K562 (cell line): ENCODE results near the gene UBR7. TPM values are rescaled to one million over a fixed set of nuclear protein-coding genes. Genes with fewer than 3 reads are reported as not detected.

Experiments
- ATAC-seq: fragments of 200-7000 bp; cut with Tn5 transposase; 3 replicates; pipeline ENCODE4 v1.9.1; 2020; ENCODE audit warnings: moderate library complexity
- BruUV-seq: library from RNA; stranded (reverse); fragments of 400-500 nt; replicated peaks from 2 replicates; lab custom pipeline; 2021; lab: Mats Ljungman, UMichigan
- CTCF ChIA-PET: fragments of 300-600 bp; formaldehyde crosslinking; extraction: SDS; loops from one replicate; lab custom pipeline; 2021; ENCODE audit warnings: low intra/inter-chr PET ratio; lab: Yijun Ruan, JAX
- POLR2A ChIA-PET: fragments of 300-600, 350-650 bp; sonication (Branson Sonifier 250); formaldehyde crosslinking; extraction: SDS; loops from one replicate; lab custom pipeline; 2021; ENCODE audit warnings: antibody characterized with exemption, inconsistent platforms; lab: Yijun Ruan, JAX
- DNase-seq, 4 experiments: peaks; one replicate each; pipeline versions ENCODE4 v3.0.0 to v3.0.0-alpha.2; 2011 to 2018; ENCODE audit warnings: low spot score in 3 of 4, mixed read lengths in 3 of 4; ENCODE audit errors: extremely low read depth in 1 of 4
- FAIRE-seq: peaks from 2 replicates; lab custom pipeline; 2011; peaks lifted over from hg19 to GRCh38; lab: Jason Lieb, UNC
- H2AFZ ChIP-seq: 2 replicates; pipeline ENCODE4 v1.6.0; 2011; ENCODE audit warnings: low read depth, low read length, control low read depth, inconsistent platforms
- H3K27ac ChIP-seq: fragments of 200-600 bp; 3 replicates; pipeline ENCODE4 v1.8.0; 2011; ENCODE audit warnings: low read depth, mild to moderate bottlenecking, control low read depth, inconsistent platforms, low read length, moderate library complexity, mixed read lengths; ENCODE audit errors: extremely low read depth
- H3K27me3 ChIP-seq, 2 experiments: fragments of 300-600 bp in 1 of 2; 2 replicates in 1 of 2; 3 replicates in 1 of 2; pipeline versions ENCODE4 v1.6.0 to v1.8.0; 2011; ENCODE audit warnings: inconsistent platforms in 2 of 2, low read length in 2 of 2, mild to moderate bottlenecking in 1 of 2, mixed read lengths in 1 of 2, moderate library complexity in 1 of 2; ENCODE audit not compliant: control insufficient read depth in 2 of 2, insufficient read depth in 2 of 2
- H3K36me3 ChIP-seq: fragments of 300-600 bp; 3 replicates; pipeline ENCODE4 v1.8.0; 2011; ENCODE audit warnings: mild to moderate bottlenecking, low read length, inconsistent platforms; ENCODE audit not compliant: control insufficient read depth, insufficient read depth
- H3K4me1 ChIP-seq, 2 experiments: fragments of 200-600 bp in 1 of 2; replicated peaks in 1 of 2; 2 replicates in 1 of 2; 3 replicates in 1 of 2; pipeline versions ENCODE4 v1.5.1 to v1.8.0; 2011; ENCODE audit warnings: inconsistent platforms in 2 of 2, low read length in 2 of 2, mild to moderate bottlenecking in 1 of 2, mixed read lengths in 1 of 2, moderate library complexity in 1 of 2; ENCODE audit not compliant: control insufficient read depth in 2 of 2, insufficient read depth in 2 of 2
- H3K4me2 ChIP-seq: 2 replicates; pipeline ENCODE4 v1.6.1; 2011; ENCODE audit warnings: low read length, control low read depth, inconsistent platforms, mixed read lengths; ENCODE audit not compliant: insufficient read depth
- H3K4me3 ChIP-seq: fragments of 200-600 bp; sonication (generic), shearing (Covaris generic); 2 replicates; pipeline ENCODE4 v1.5.1; 2016; ENCODE audit warnings: control low read depth, inconsistent platforms
- H3K79me2 ChIP-seq: fragments of 200-600 bp; 3 replicates; pipeline ENCODE4 v1.8.0; 2011; ENCODE audit warnings: low read length, inconsistent platforms; ENCODE audit not compliant: control insufficient read depth, insufficient read depth
- H3K9ac ChIP-seq, 2 experiments: 2 replicates each; pipeline versions ENCODE4 v1.6.0 to v1.6.1; 2011; ENCODE audit warnings: low read depth in 2 of 2, low read length in 2 of 2, control low read depth in 1 of 2, inconsistent platforms in 1 of 2, mild to moderate bottlenecking in 1 of 2, mixed read lengths in 1 of 2; ENCODE audit not compliant: insufficient read depth in 1 of 2
- H3K9me1 ChIP-seq: one replicate; pipeline ENCODE4 v1.6.0; 2011; ENCODE audit warnings: inconsistent platforms, mild to moderate bottlenecking, low read length, moderate library complexity; ENCODE audit not compliant: control insufficient read depth, insufficient read depth
- H3K9me3 ChIP-seq: replicated peaks from 2 replicates; pipeline ENCODE4 v1.5.1; 2011; ENCODE audit warnings: low read depth, low read length, inconsistent platforms; ENCODE audit not compliant: control insufficient read depth, insufficient read depth
- H4K20me1 ChIP-seq: replicated peaks from 2 replicates; pipeline ENCODE4 v1.6.1; 2011; ENCODE audit warnings: low read length, inconsistent platforms, mixed read lengths; ENCODE audit not compliant: control insufficient read depth, insufficient read depth
- ARID1B ChIP-seq: fragments of 450-650 bp; IDR thresholded peaks from 2 replicates; pipeline ENCODE4 v1.6.1; 2016; ENCODE audit warnings: antibody characterized with exemption, mild to moderate bottlenecking, inconsistent platforms
- HDGF ChIP-seq: fragments of 450-650 bp; IDR thresholded peaks from 2 replicates; pipeline ENCODE4 v1.6.1; 2016
- KLF1 ChIP-seq: fragments of 450-650 bp; IDR thresholded peaks from 2 replicates; pipeline ENCODE4 v1.6.1; 2016; ENCODE audit warnings: missing genetic modification characterization, missing compliant biosample characterization
- MCM3 ChIP-seq: fragments of 450-650 bp; IDR thresholded peaks from 2 replicates; pipeline ENCODE4 v1.6.1; 2016
- PHTF2 ChIP-seq: fragments of 250-450 bp; sonication (Bioruptor Pico); IDR thresholded peaks from 2 replicates; pipeline ENCODE4 v1.5.0; 2021; ENCODE audit warnings: mild to moderate bottlenecking
- RFX7 ChIP-seq: fragments of 250-450 bp; sonication (Bioruptor Pico); IDR thresholded peaks from 2 replicates; pipeline ENCODE4 v1.5.1; 2021; ENCODE audit warnings: mild to moderate bottlenecking
- WHSC1 ChIP-seq: IDR thresholded peaks from one replicate; pipeline ENCODE4 v1.6.1; 2012; ENCODE audit warnings: low read length, control low read depth, inconsistent platforms
- ZNF12 ChIP-seq: sonication (generic); formaldehyde crosslinking; IDR thresholded peaks from 2 replicates; pipeline ENCODE4 v1.4.0; 2020; ENCODE audit warnings: mild to moderate bottlenecking, missing genetic modification reagents
- ZNF212 ChIP-seq: fragments of 450-650 bp; formaldehyde crosslinking; IDR thresholded peaks from 2 replicates; pipeline ENCODE4 v1.4.0; 2020; ENCODE audit warnings: mild to moderate bottlenecking
- WGBS: fragments of 100-300 bp; shearing (Covaris generic); methylation state at CpG from one replicate; pipeline ENCODE4 v1.1.6; 2016; ENCODE audit warnings: low coverage, mixed read lengths; ENCODE audit not compliant: insufficient coverage; ENCODE audit errors: missing lambda C conversion rate; 5-methylcytosine and 5-hydroxymethylcytosine counted together
- in situ Hi-C: fragments of 300-500 bp; cut with MboI; formaldehyde crosslinking; loops from 4 replicates; pipeline ENCODE4 v1.15.0; 2018; ENCODE audit warnings: inconsistent platforms, mixed read lengths
- intact Hi-C: fragments of 100-400 bp; cut with micrococcal nuclease; formaldehyde crosslinking; loops from 2 replicates; pipeline ENCODE4 v1.14.2; 2022
- polyA plus RNA-seq, 8 experiments: library from polyadenylated mRNA; depleted of rRNA in 4 of 8; stranded (reverse) in 5 of 8; unstranded in 3 of 8; fragments of >200 nt; fragmentation: Nextera tagmentation in 2 of 8; fragmentation: Illumina TruSeq in 1 of 8; extraction: Ambion mirVana in 2 of 8; extraction: Trizol in 1 of 8; gene quantifications; 2 replicates each; pipeline versions ENCODE4 v1.2.1 to v1.2.3, GENCODE V29; 2011 to 2014; ENCODE audit warnings: inconsistent platforms in 1 of 8, missing spikeins in 1 of 8
- total RNA-seq, 7 experiments: library from RNA; depleted of rRNA in 6 of 7; stranded (reverse); fragments of >200 nt in 6 of 7; fragmentation: Illumina TruSeq in 2 of 7; extraction: Trizol in 2 of 7; gene quantifications; 2 replicates each; pipeline versions ENCODE4 v1.2.1 to v1.2.3, GENCODE V29; 2011 to 2021; ENCODE audit warnings: low replicate concordance in 1 of 7
- TF ChIP-seq, protein P1 (sequence below): fragments of 450-650 bp; IDR thresholded peaks from 2 replicates; pipeline ENCODE4 v1.7.0; 2016; ENCODE audit warnings: borderline replicate concordance
- TF ChIP-seq, protein P2 (sequence below): fragments of 200-600 bp; sonication (generic); IDR thresholded peaks from one replicate; pipeline ENCODE4 v1.6.1; 2012; ENCODE audit warnings: mild to moderate bottlenecking, low read depth, low read length, inconsistent platforms

Gene UBR7
- total and polyA plus RNA-seq, 9 of the 15 experiments (the other 6 are each of a cell fraction or from before 2014, with no cell fraction given), result 12.5 to 63.0 (median 34.4) TPM

DNA sequence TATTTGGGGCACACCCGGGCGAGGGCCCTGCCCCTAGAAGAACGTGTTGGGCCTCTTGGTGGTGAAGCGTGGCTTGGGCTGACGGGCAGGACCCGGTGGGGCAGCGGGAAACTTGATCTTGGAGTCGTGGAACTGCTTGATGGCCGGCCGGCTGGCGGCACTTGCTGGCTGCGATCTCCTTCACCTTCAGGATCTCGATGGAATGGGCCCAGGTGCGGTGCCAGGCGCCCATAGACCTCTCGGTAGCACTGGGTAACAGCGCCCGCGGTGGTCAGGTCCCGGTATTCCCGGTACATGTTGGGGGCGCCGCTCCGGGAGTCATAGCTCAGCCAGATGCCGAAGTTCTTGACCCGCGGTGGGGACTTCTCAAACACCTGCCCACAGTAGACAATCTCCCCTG is 16.5 kb downstream of the UBR7 start:
- H3K27ac ChIP-seq, result no peak overlapping the region
- in situ Hi-C loops (no loop called here), intact Hi-C loops (no loop called here)
- no peak overlapping the region for H2AFZ ChIP-seq
- no peak for DNase-seq
- H3K79me2 ChIP-seq, result no peaks in the 10 kb centered on the region
- no peaks in the 10 kb centered on the region for H4K20me1 ChIP-seq
- no peak overlapping the region for H3K4me3 ChIP-seq
- peaks cover 51% of the 10 kb centered on the region; the same call in 2 of the 3 replicates for H3K36me3 ChIP-seq
- no TSS peak for BruUV-seq
- no peak overlapping the region for H3K9ac ChIP-seq
- no peaks in the 10 kb centered on the region for H3K4me1 ChIP-seq
- 96% methylated on average over 7 of the region's 27 CpGs for WGBS
- no peaks in the 10 kb centered on the region for H3K9me3 ChIP-seq
- H3K9me1 ChIP-seq, result no peaks in the 10 kb centered on the region
- ATAC-seq, result no peak
- CTCF ChIA-PET, result no interaction called here
- no peaks in the 10 kb centered on the region for H3K27me3 ChIP-seq
- TF ChIP-seq KLF1 (tag) (no peak), PHTF2 (CRISPR knock-in tag) (no peak), ARID1B (no peak), MCM3 (no peak), WHSC1 (no peak), HDGF (no peak), RFX7 (no peak), ZNF12 (no peak), ZNF212 (CRISPR knock-in tag) (no peak)
- TF ChIP-seq, protein P1, sequence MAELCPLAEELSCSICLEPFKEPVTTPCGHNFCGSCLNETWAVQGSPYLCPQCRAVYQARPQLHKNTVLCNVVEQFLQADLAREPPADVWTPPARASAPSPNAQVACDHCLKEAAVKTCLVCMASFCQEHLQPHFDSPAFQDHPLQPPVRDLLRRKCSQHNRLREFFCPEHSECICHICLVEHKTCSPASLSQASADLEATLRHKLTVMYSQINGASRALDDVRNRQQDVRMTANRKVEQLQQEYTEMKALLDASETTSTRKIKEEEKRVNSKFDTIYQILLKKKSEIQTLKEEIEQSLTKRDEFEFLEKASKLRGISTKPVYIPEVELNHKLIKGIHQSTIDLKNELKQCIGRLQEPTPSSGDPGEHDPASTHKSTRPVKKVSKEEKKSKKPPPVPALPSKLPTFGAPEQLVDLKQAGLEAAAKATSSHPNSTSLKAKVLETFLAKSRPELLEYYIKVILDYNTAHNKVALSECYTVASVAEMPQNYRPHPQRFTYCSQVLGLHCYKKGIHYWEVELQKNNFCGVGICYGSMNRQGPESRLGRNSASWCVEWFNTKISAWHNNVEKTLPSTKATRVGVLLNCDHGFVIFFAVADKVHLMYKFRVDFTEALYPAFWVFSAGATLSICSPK, result no peak
- TF ChIP-seq, protein P2, sequence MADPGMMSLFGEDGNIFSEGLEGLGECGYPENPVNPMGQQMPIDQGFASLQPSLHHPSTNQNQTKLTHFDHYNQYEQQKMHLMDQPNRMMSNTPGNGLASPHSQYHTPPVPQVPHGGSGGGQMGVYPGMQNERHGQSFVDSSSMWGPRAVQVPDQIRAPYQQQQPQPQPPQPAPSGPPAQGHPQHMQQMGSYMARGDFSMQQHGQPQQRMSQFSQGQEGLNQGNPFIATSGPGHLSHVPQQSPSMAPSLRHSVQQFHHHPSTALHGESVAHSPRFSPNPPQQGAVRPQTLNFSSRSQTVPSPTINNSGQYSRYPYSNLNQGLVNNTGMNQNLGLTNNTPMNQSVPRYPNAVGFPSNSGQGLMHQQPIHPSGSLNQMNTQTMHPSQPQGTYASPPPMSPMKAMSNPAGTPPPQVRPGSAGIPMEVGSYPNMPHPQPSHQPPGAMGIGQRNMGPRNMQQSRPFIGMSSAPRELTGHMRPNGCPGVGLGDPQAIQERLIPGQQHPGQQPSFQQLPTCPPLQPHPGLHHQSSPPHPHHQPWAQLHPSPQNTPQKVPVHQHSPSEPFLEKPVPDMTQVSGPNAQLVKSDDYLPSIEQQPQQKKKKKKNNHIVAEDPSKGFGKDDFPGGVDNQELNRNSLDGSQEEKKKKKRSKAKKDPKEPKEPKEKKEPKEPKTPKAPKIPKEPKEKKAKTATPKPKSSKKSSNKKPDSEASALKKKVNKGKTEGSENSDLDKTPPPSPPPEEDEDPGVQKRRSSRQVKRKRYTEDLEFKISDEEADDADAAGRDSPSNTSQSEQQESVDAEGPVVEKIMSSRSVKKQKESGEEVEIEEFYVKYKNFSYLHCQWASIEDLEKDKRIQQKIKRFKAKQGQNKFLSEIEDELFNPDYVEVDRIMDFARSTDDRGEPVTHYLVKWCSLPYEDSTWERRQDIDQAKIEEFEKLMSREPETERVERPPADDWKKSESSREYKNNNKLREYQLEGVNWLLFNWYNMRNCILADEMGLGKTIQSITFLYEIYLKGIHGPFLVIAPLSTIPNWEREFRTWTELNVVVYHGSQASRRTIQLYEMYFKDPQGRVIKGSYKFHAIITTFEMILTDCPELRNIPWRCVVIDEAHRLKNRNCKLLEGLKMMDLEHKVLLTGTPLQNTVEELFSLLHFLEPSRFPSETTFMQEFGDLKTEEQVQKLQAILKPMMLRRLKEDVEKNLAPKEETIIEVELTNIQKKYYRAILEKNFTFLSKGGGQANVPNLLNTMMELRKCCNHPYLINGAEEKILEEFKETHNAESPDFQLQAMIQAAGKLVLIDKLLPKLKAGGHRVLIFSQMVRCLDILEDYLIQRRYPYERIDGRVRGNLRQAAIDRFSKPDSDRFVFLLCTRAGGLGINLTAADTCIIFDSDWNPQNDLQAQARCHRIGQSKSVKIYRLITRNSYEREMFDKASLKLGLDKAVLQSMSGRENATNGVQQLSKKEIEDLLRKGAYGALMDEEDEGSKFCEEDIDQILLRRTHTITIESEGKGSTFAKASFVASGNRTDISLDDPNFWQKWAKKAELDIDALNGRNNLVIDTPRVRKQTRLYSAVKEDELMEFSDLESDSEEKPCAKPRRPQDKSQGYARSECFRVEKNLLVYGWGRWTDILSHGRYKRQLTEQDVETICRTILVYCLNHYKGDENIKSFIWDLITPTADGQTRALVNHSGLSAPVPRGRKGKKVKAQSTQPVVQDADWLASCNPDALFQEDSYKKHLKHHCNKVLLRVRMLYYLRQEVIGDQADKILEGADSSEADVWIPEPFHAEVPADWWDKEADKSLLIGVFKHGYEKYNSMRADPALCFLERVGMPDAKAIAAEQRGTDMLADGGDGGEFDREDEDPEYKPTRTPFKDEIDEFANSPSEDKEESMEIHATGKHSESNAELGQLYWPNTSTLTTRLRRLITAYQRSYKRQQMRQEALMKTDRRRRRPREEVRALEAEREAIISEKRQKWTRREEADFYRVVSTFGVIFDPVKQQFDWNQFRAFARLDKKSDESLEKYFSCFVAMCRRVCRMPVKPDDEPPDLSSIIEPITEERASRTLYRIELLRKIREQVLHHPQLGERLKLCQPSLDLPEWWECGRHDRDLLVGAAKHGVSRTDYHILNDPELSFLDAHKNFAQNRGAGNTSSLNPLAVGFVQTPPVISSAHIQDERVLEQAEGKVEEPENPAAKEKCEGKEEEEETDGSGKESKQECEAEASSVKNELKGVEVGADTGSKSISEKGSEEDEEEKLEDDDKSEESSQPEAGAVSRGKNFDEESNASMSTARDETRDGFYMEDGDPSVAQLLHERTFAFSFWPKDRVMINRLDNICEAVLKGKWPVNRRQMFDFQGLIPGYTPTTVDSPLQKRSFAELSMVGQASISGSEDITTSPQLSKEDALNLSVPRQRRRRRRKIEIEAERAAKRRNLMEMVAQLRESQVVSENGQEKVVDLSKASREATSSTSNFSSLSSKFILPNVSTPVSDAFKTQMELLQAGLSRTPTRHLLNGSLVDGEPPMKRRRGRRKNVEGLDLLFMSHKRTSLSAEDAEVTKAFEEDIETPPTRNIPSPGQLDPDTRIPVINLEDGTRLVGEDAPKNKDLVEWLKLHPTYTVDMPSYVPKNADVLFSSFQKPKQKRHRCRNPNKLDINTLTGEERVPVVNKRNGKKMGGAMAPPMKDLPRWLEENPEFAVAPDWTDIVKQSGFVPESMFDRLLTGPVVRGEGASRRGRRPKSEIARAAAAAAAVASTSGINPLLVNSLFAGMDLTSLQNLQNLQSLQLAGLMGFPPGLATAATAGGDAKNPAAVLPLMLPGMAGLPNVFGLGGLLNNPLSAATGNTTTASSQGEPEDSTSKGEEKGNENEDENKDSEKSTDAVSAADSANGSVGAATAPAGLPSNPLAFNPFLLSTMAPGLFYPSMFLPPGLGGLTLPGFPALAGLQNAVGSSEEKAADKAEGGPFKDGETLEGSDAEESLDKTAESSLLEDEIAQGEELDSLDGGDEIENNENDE, result no peak
- no peak overlapping the region for H3K4me2 ChIP-seq
- POLR2A ChIA-PET, result no interaction called here
- FAIRE-seq, result no peak
